Neural cell (in vitro differentiated cells): ENCODE data around the gene HDAC11. TPM values are rescaled to one million over a fixed set of nuclear protein-coding genes. Genes with fewer than 3 reads are reported as not detected.

Source experiments
- H2AFZ ChIP-seq: fragments of 200-600, 300-800 bp; sonication (generic), shearing (Covaris generic); 2 replicates; pipeline ENCODE4 v1.6.0; 2014; ENCODE audit warnings: low read depth, mild to moderate bottlenecking, antibody characterized with exemption, low read length, moderate library complexity
- H3F3A ChIP-seq: fragments of 200-600 bp; shearing (Covaris generic); 2 replicates; pipeline ENCODE4 v1.6.1; 2016; ENCODE audit warnings: mild to moderate bottlenecking, moderate library complexity, mixed read lengths, antibody characterized with exemption, low read length; ENCODE audit not compliant: insufficient read depth, poor library complexity, severe bottlenecking
- H3K27ac ChIP-seq: fragments of 200-600, 300-800 bp; sonication (generic), shearing (Covaris generic); 2 replicates; pipeline ENCODE4 v1.5.1; 2014; ENCODE audit warnings: mild to moderate bottlenecking, low read length, moderate library complexity
- H3K27me3 ChIP-seq: fragments of 300-800, 200-600 bp; sonication (generic), shearing (Covaris generic); 2 replicates; pipeline ENCODE4 v1.6.0; 2014; ENCODE audit warnings: mild to moderate bottlenecking, low read depth, low read length, moderate library complexity; ENCODE audit not compliant: insufficient read depth
- H3K36me3 ChIP-seq: fragments of 300-800, 200-600 bp; sonication (generic), shearing (Covaris generic); 2 replicates; pipeline ENCODE4 v1.5.1; 2014; ENCODE audit warnings: mild to moderate bottlenecking, antibody characterized with exemption, low read length, moderate library complexity; ENCODE audit not compliant: insufficient read depth
- H3K4me2 ChIP-seq: fragments of 300-800, 200-600 bp; sonication (generic), shearing (Covaris generic); 2 replicates; pipeline ENCODE4 v1.6.0; 2014; ENCODE audit warnings: mild to moderate bottlenecking, low read length
- H3K4me3 ChIP-seq: fragments of 300-800, 200-600 bp; sonication (generic), shearing (Covaris generic); 2 replicates; pipeline ENCODE4 v1.5.1; 2014; ENCODE audit warnings: mild to moderate bottlenecking, low read length, moderate library complexity
- H3K79me2 ChIP-seq: fragments of 200-600 bp; shearing (Covaris generic); replicated peaks from 2 replicates; pipeline ENCODE4 v1.6.0; 2014; ENCODE audit warnings: mild to moderate bottlenecking, low read length, moderate library complexity; ENCODE audit not compliant: insufficient read depth
- H3K9ac ChIP-seq: fragments of 300-800, 200-600 bp; sonication (generic), shearing (Covaris generic); 2 replicates; pipeline ENCODE4 v1.6.1; 2016; ENCODE audit warnings: mild to moderate bottlenecking, low read length, mixed read lengths
- H3K9me2 ChIP-seq: fragments of 200-600 bp; shearing (Covaris generic); 2 replicates; pipeline ENCODE4 v1.6.1; 2016; ENCODE audit warnings: mild to moderate bottlenecking, low read length, mixed read lengths; ENCODE audit not compliant: insufficient read depth
- H3K9me3 ChIP-seq: fragments of 200-600, 300-800 bp; sonication (generic), shearing (Covaris generic); 2 replicates; pipeline ENCODE4 v1.6.1; 2016; ENCODE audit warnings: mild to moderate bottlenecking, mixed run types, low read length, moderate library complexity, mixed read lengths
- H4K20me1 ChIP-seq: fragments of 200-600 bp; shearing (Covaris generic); 2 replicates; pipeline ENCODE4 v1.6.1; 2016; ENCODE audit warnings: mild to moderate bottlenecking, mixed run types; ENCODE audit not compliant: insufficient read depth
- EP300 ChIP-seq: fragments of 450-650 bp; conservative IDR thresholded peaks from 2 replicates; pipeline ENCODE4 v1.6.1; 2014; ENCODE audit warnings: antibody characterized with exemption, mild to moderate bottlenecking, moderate library complexity; ENCODE audit not compliant: poor library complexity, severe bottlenecking
- EZH2 ChIP-seq: fragments of 200-600, 300-800 bp; shearing (Covaris generic), sonication (generic); IDR thresholded peaks from 2 replicates; pipeline ENCODE4 v1.6.1; 2014; ENCODE audit warnings: antibody characterized with exemption, low read length, borderline replicate concordance, mild to moderate bottlenecking; ENCODE audit not compliant: insufficient read depth, poor library complexity, severe bottlenecking
- POLR2AphosphoS5 ChIP-seq: IDR thresholded peaks from 2 replicates; pipeline ENCODE4 v1.6.1; 2012
- RAD21 ChIP-seq: fragments of 450-650 bp; conservative IDR thresholded peaks from 2 replicates; pipeline ENCODE4 v1.6.1; 2014; ENCODE audit warnings: antibody characterized with exemption, mild to moderate bottlenecking, moderate library complexity
- SMC3 ChIP-seq: fragments of 450-650 bp; conservative IDR thresholded peaks from 2 replicates; pipeline ENCODE4 v1.6.1; 2014; ENCODE audit warnings: antibody characterized with exemption, mild to moderate bottlenecking, moderate library complexity; ENCODE audit not compliant: poor library complexity
- TAF1 ChIP-seq: IDR thresholded peaks from 2 replicates; pipeline ENCODE4 v1.6.1; 2012; ENCODE audit warnings: low read depth
- polyA plus RNA-seq: library from polyadenylated mRNA; depleted of rRNA; stranded (reverse); fragments of >200 nt; gene quantifications from 2 replicates; pipeline ENCODE4 v1.2.3, GENCODE V29; 2014
- TF ChIP-seq, protein P1 (sequence below): IDR thresholded peaks from 2 replicates; pipeline ENCODE4 v1.6.1; 2012; ENCODE audit warnings: borderline replicate concordance

The HDAC11 gene
- polyA plus RNA-seq, 1 donor from 2014 or later: 14.8 TPM

DNA sequence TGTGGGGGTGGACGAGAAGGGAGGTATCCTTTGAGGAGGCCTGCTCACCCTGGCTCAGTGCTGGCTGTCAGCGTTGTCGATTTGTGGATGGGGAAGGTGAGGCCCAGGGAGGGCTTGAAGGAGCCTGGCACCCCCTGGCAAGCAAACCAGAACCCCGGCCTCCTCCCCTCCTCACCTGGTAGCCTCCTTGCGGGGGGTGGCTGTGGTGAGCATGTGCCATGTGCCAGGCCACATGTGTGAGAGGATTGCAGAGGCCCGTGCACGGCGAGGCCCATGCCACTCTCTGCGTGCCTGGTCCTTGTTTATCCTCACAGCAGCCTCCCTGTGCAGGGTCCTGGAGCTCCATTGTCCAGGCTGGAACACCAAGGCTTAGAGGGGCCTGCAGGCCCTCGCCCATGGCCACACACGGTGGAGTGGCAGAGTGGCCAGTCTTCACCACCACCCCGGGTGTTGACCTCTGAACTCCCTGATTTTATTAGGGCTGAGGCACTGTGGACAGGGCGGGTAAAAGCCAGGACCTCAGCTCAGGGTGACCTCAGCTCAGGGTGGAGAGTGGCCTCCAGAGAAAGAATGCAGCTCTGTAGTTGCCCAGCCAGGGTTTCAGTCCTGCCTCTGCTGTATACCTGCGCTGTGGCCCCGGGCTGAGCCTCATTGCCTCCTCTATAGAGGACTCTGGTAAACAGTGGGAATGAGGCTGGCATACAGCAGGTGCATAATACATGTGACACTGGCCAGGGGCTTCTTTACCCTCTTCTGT is 29.1 kb downstream of the HDAC11 start:
- TF ChIP-seq POLR2AphosphoS5: no peak
- TF ChIP-seq TAF1: no peak
- TF ChIP-seq EP300: no peak
- TF ChIP-seq, protein P1, sequence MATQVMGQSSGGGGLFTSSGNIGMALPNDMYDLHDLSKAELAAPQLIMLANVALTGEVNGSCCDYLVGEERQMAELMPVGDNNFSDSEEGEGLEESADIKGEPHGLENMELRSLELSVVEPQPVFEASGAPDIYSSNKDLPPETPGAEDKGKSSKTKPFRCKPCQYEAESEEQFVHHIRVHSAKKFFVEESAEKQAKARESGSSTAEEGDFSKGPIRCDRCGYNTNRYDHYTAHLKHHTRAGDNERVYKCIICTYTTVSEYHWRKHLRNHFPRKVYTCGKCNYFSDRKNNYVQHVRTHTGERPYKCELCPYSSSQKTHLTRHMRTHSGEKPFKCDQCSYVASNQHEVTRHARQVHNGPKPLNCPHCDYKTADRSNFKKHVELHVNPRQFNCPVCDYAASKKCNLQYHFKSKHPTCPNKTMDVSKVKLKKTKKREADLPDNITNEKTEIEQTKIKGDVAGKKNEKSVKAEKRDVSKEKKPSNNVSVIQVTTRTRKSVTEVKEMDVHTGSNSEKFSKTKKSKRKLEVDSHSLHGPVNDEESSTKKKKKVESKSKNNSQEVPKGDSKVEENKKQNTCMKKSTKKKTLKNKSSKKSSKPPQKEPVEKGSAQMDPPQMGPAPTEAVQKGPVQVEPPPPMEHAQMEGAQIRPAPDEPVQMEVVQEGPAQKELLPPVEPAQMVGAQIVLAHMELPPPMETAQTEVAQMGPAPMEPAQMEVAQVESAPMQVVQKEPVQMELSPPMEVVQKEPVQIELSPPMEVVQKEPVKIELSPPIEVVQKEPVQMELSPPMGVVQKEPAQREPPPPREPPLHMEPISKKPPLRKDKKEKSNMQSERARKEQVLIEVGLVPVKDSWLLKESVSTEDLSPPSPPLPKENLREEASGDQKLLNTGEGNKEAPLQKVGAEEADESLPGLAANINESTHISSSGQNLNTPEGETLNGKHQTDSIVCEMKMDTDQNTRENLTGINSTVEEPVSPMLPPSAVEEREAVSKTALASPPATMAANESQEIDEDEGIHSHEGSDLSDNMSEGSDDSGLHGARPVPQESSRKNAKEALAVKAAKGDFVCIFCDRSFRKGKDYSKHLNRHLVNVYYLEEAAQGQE: no peak
- no peak for TF ChIP-seq SMC3
- no peak for TF ChIP-seq RAD21

DNA sequence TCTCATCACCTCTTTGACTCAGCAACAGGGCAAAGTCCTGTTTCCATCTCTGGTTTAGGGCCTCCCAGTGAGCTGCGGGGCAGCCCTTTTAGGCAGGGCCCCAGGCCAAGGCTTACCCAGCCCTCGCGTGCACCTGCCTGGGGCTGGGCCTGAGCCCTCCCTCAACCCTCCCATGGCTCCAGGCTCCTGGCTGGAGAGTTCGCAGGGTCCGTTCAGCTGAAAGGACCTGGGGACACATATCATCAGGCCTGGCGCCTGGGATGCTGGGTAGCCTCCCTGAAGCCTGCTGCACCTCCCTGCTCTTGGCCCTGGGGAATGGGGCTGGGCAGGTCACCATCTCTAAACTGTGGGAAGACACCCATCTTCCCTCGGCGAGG is 29.7 kb downstream of the HDAC11 start:
- no peaks in the 10 kb centered on the region for H4K20me1 ChIP-seq
- no peak overlapping the region for H3K9ac ChIP-seq
- H3K79me2 ChIP-seq: no peaks in the 10 kb centered on the region
- TF ChIP-seq, protein P1: no peak
- TF ChIP-seq EZH2 (no peak), RAD21 (no peak), SMC3 (no peak)
- no peaks in the 10 kb centered on the region for H3K9me3 ChIP-seq
- no peak overlapping the region for H2AFZ ChIP-seq
- H3K36me3 ChIP-seq: no peaks in the 10 kb centered on the region
- H3K4me3 ChIP-seq: no peak overlapping the region
- no peaks in the 10 kb centered on the region for H3K27me3 ChIP-seq
- no peak overlapping the region for H3K4me2 ChIP-seq
- no peaks in the 10 kb centered on the region for H3F3A ChIP-seq
- no peaks in the 10 kb centered on the region for H3K9me2 ChIP-seq
- no peak overlapping the region for H3K27ac ChIP-seq

More for the DNA sequence above, 29.1 kb downstream of the HDAC11 start:
- no peak overlapping the region for H3K27ac ChIP-seq
- no peak overlapping the region for H2AFZ ChIP-seq
- no peak overlapping the region for H3K4me3 ChIP-seq
- H3K9me3 ChIP-seq: no peaks in the 10 kb centered on the region
- no peaks in the 10 kb centered on the region for H4K20me1 ChIP-seq
- H3F3A ChIP-seq: no peaks in the 10 kb centered on the region
- no peaks in the 10 kb centered on the region for H3K36me3 ChIP-seq
- no peaks in the 10 kb centered on the region for H3K9me2 ChIP-seq
- no peaks in the 10 kb centered on the region for H3K27me3 ChIP-seq
- no peak overlapping the region for H3K4me2 ChIP-seq
- no peak overlapping the region for H3K9ac ChIP-seq
- no peaks in the 10 kb centered on the region for H3K79me2 ChIP-seq
